Stimulated activated naive CD8-positive, alpha-beta T cell treated with anti-CD3 and anti-CD28 coated beads, Interleukin-15, amount 100 ng/mL, for 72 hours (primary cell): Measurements from ENCODE around the gene APOBEC3A.
"Not testable (repeated sequence)": the region's sequence is repeated elsewhere in the genome, so short reads cannot be mapped to it uniquely, and the experiment has no call there.

Source experiments
- ATAC-seq: fragments of 150-1000 bp; cut with Tn5 transposase; 2 replicates; pipeline ENCODE4 v1.10.0; 2021; ENCODE audit warnings: mild to moderate bottlenecking, moderate library complexity
- DNase-seq, 2 donors: peaks; one replicate each; pipeline ENCODE4 v3.0.0; 2021 to 2022
- H3K27ac Mint-ChIP-seq, 2 donors: one replicate each; pipeline ENCODE4 v1.8.0; 2022; ENCODE audit warnings: mild to moderate bottlenecking in 2 of 2, mixed read lengths in 2 of 2, moderate library complexity in 2 of 2
- H3K27me3 Mint-ChIP-seq: one replicate; pipeline ENCODE4 v1.8.0; 2022; ENCODE audit warnings: mixed read lengths
- H3K4me1 Mint-ChIP-seq: one replicate; pipeline ENCODE4 v1.8.0; 2022; ENCODE audit warnings: mild to moderate bottlenecking, mixed read lengths
- H3K4me3 Mint-ChIP-seq, 2 donors: one replicate each; pipeline ENCODE4 v1.8.0; 2022; ENCODE audit warnings: mild to moderate bottlenecking in 2 of 2, mixed read lengths in 2 of 2, moderate library complexity in 1 of 2
- H3K9me3 Mint-ChIP-seq, 2 donors: one replicate each; pipeline ENCODE4 v1.8.0; 2022; ENCODE audit warnings: mixed read lengths in 2 of 2

APOBEC3A gene

DNA sequence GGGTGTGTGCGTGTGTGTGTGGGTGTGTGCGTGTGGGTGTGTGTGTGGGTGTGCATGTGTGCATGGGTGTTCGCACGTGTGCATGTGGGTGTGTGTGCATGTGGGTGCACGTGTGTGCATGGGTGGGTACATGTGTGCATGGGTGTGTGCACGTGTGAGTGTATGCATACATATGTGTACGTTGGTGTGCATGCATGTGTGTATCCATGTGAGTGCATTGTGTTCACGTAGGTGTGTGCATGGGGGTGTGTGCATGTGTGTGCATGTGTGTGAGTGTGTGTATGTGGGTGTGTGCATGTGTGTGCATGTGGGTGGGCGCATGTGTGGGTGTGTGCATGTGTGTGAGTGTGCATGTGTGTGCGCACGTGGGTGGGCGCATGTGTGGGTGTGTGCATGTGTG is 19.9 kb upstream of the APOBEC3A start:
- no peak for DNase-seq
- peaks cover 55% of the 10 kb centered on the region for H3K27me3 Mint-ChIP-seq
- ATAC-seq: no peak
- no peak overlapping the region for H3K4me3 Mint-ChIP-seq
- H3K4me1 Mint-ChIP-seq: peaks cover 24% of the 10 kb centered on the region
- no peak overlapping the region for H3K27ac Mint-ChIP-seq
- no peaks in the 10 kb centered on the region for H3K9me3 Mint-ChIP-seq

DNA sequence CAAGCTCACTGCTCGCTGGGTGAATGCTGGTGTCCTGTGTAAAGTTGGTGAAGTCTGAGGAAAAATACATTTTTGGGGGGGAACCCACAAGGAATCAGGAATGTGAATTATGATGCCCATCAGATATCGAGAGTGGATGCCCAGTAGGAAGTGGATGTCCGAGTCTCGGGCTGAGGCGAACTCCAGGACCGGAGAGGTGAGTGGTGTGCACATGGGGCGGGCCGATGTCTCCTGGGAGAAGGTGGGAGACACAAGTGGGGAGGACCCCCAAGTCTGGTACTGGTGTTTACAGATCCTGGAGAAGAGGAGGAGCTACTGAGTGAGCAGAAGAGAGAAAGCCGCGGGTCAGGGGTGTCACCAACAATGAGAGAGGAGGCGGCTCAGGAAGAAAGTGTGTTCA is 19.2 kb upstream of the APOBEC3A start:
- H3K27ac Mint-ChIP-seq: no peak overlapping the region
- peaks cover 31% of the 10 kb centered on the region for H3K4me1 Mint-ChIP-seq
- no peak overlapping the region for H3K4me3 Mint-ChIP-seq
- ATAC-seq (no peak), DNase-seq (no peak)
- H3K27me3 Mint-ChIP-seq: peaks cover 54% of the 10 kb centered on the region
- H3K9me3 Mint-ChIP-seq: no peaks in the 10 kb centered on the region

DNA sequence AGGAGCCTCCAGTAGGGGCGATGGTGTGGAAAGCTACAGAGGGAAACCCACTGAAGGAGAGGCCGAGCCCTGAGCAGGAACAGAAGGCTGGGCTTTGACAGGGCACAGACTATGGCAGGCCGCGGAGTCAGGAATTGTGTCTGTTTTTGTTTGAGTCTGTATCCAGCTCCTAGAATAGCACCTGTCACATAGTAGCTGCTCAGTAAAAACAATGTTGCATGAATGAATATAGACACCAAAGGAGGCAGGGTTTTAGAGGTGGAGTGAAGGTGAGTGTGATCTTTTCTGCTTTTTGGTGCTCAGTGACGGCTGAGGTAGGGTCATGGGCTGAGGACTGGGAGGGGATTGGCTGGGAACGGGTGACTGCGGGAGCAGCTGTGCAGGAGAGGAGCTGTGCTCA is 18.5 kb upstream of the APOBEC3A start:
- Mint-ChIP-seq H3K4me1 (peaks cover 37% of the 10 kb centered on the region), H3K4me3 (no peak overlapping the region), H3K27me3 (peaks cover 56% of the 10 kb centered on the region), H3K27ac (no peak overlapping the region), H3K9me3 (no peaks in the 10 kb centered on the region)
- DNase-seq: no peak
- no peak for ATAC-seq

DNA sequence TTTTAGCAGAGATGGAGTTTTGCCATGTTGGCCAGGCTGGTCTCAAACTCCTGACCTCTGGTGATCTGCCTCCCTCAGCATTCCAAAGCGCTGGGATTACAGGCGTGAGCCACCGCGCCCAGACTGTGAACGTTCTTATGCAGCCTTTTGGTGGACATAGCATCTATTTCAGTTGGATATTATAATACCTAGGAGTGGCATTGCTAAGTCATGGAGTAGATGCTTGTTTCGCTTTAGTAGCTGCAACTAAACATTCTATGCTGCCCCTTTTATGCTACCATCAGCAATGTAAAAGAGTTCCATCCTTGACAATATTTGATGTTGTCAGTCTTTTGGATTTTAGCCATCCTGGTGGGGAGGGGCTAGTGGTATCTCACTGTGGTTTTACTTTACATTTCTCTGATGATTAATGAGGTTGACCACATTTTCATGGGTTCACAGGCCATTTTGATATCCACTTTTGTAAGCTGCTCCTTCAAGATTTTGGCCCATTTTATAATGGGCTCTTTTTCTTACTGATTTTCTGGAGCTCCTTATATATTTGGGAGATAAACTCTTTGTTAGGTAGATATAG is 16.5 kb upstream of the APOBEC3A start:
- Mint-ChIP-seq H3K4me3 (peak overlapping the region; percentile 65 to 74), H3K4me1 (peaks cover 37% of the 10 kb centered on the region), H3K27me3 (peaks cover 64% of the 10 kb centered on the region), H3K9me3 (no peaks in the 10 kb centered on the region), H3K27ac (peak overlapping the region; percentile 93 to 94)
- DNase-seq (peak; percentile 28 to 42), ATAC-seq (peak; percentile 57)

DNA sequence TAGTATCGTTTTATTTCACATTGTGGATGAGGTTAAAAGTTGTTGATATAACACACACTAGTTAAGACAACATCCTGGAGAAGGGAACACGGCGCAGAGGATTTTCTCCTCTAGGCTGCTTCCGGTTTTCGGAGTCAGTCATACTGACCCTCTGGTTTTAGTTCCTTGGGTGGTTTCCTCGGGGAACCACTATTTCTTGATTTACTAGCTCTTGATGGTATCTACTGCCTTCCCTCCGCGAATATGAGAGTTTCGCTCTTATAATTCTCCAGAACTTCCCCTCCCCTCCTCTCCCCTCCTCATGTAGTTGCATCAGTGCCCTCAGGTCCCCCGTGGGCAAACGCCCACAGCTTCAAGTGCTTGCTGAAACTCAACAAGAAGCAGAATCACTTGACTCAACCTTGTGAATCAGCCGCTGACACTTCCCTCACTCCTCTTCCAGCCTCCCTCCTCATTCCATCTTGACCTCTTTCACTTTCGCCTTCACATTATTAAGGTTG is 15.9 kb upstream of the APOBEC3A start:
- DNase-seq (peak; percentile 65 to 88), ATAC-seq (peak; percentile 90)
- Mint-ChIP-seq H3K9me3 (no peaks in the 10 kb centered on the region), H3K4me1 (peaks cover 32% of the 10 kb centered on the region), H3K27me3 (peaks cover 64% of the 10 kb centered on the region), H3K4me3 (peak overlapping the region; percentile 65 to 74), H3K27ac (peak overlapping the region; percentile 93 to 94)

DNA sequence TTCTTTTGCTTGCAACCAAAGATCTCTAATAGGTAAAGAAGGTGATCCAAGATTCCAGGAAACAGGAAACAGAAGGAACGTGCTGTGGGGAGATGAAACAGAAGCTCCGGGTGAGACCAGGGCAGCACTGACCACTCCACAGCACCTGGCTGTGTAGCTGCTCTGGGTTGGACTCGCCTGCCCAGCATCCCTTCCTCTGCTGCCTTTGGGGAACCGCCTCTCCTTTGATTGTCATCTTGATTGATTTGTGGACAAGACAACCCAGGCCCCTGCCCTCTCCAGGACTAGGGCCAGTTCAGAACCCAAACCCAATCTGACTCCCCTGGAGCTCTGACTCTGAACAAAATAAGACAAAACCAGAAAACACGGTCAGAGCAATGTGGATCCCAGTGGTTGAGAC is 14.7 kb upstream of the APOBEC3A start:
- peaks cover 37% of the 10 kb centered on the region for H3K4me1 Mint-ChIP-seq
- ATAC-seq (no peak), DNase-seq (no peak)
- H3K27me3 Mint-ChIP-seq: peaks cover 66% of the 10 kb centered on the region
- H3K4me3 Mint-ChIP-seq: peak overlapping the region; percentile 36 to 74
- H3K27ac Mint-ChIP-seq: peak overlapping the region; percentile 3 to 92
- H3K9me3 Mint-ChIP-seq: no peaks in the 10 kb centered on the region

DNA sequence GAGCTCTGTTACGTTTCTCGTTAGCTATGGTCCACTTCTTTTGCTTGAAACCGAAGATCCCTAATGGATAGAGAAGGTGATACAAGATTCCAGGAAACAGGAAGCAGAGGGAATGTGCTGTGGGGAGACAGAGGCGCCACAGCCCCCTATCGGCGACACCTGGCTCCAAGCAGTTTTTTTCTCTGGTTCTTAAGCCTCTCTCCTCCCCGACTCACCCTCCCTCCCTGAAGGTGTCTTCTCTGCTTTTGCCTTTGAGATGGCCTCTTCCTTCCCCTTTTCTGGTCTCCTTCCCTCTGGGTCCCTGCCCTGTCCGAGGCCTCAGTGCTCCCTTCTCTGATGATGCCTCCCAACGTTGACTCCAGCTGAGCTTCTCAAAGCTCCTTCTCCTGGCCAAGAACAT is 14.2 kb upstream of the APOBEC3A start:
- DNase-seq (no peak), ATAC-seq (no peak)
- peak overlapping the region; percentile 3 to 92 for H3K27ac Mint-ChIP-seq
- peaks cover 66% of the 10 kb centered on the region for H3K27me3 Mint-ChIP-seq
- H3K9me3 Mint-ChIP-seq: no peaks in the 10 kb centered on the region
- peaks cover 42% of the 10 kb centered on the region for H3K4me1 Mint-ChIP-seq
- peak overlapping the region; percentile 36 to 74 for H3K4me3 Mint-ChIP-seq

DNA sequence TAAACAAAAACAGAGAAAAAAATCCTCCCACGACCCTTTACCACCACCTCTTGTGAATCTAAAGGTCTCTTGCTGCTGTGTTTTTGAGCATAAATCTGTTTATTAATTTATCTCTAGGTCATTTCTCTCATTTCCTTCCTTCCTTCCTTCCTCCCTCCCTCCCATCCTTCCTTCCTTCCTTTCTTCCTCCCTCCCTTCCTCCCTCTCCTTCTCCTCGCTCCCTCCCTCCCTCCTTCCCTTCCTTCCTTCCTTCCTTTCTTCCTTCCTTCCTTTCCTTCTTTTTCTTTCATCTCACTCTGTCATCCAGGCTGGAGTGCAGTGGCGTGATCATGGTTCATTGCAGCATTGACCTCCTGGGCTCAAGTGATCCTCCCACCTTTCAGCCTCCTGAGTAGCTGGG is 13.5 kb upstream of the APOBEC3A start:
- DNase-seq (no peak), ATAC-seq (no peak)
- Mint-ChIP-seq H3K27me3 (peaks cover 66% of the 10 kb centered on the region), H3K4me3 (peak overlapping the region in 1 of 2 donors; percentile 36), H3K4me1 (peaks cover 42% of the 10 kb centered on the region), H3K27ac (peak overlapping the region in 1 of 2 donors; percentile 72), H3K9me3 (no peaks in the 10 kb centered on the region)

DNA sequence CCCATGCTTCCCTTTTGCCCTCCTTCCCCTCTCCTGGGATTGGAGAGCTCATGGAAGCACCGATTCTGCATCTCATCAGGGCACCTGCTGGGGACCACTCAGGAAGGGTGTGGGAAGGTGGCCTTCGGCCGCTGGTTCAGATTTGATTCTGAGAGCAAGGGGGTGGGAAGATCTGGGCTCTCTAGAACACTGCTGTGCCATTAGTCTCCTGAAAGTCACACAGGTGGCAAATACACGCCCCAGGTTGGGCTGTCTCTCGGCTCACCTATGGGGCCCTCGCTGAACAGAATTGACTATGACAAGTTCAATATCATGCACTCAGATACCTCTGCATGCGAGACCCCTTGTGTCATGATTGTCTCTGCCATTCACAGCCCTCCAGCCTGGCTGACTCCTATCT is 12.8 kb upstream of the APOBEC3A start:
- H3K27me3 Mint-ChIP-seq: peaks cover 62% of the 10 kb centered on the region

DNA sequence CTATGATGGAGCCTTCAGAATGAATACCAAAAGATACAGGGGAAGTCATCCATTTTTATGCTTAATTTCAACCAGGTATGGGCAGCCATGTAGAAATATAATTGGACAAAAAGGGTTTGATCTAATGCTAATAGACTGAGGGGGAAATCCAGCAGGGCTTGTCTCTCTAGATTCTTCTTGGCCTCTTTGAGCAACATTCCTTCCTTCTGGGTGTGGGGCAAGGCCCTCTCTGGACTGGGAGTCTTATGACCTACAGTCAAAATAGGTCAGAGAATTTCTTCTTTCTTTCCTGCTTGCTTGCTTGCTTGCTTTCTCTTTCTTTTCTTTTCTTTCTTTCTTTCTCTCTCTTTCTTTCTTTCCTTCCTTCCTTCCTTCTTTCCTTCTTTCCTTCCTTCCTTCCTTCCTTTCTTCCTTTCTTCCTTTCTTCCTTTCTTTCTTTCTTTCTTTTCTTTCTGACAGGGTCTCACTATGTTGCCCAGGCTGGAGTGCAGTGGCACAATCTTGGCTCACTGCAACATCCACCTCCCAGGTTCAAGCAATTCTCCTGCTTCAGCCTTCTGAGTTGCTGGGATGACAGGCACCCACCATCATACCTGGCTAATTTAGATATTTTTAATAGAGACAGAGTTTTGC is 11.6 kb upstream of the APOBEC3A start:
- Mint-ChIP-seq H3K27me3 (peaks cover 66% of the 10 kb centered on the region), H3K4me1 (peaks cover 41% of the 10 kb centered on the region), H3K27ac (peak overlapping the region in 1 of 2 donors; percentile 85)
- not testable (repeated sequence) for H3K9me3 Mint-ChIP-seq, DNase-seq, H3K4me3 Mint-ChIP-seq, ATAC-seq

More for the DNA sequence above, 12.8 kb upstream of the APOBEC3A start:
- Mint-ChIP-seq H3K9me3 (no peaks in the 10 kb centered on the region), H3K27ac (no peak overlapping the region), H3K4me1 (peaks cover 42% of the 10 kb centered on the region), H3K4me3 (no peak overlapping the region)
- DNase-seq (no peak), ATAC-seq (no peak)

DNA sequence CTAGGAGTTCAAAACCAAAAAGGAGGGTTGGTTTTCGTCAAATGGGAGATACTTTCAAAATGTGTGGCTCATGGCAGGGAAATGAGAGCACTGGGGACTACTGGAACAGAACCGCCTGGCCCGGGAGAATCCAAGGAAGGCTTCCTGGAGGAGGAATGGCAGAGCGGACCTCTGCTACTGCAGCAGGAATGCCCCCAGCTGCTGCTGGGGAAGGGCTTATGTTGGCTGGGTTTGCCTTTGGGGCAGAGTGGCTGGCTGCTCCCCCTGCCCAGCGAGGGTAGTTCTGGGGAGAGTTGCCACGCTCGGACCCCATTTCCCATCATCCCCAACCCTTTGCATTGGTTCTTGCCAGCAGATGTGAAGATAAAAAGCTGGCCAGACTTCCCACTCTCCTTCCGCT is 10.6 kb upstream of the APOBEC3A start:
- H3K27ac Mint-ChIP-seq: no peak overlapping the region
- no peak for DNase-seq
- no peak for ATAC-seq
- peaks cover 76% of the 10 kb centered on the region for H3K27me3 Mint-ChIP-seq
- no peak overlapping the region for H3K4me3 Mint-ChIP-seq
- H3K4me1 Mint-ChIP-seq: peaks cover 40% of the 10 kb centered on the region
- H3K9me3 Mint-ChIP-seq: no peaks in the 10 kb centered on the region

DNA sequence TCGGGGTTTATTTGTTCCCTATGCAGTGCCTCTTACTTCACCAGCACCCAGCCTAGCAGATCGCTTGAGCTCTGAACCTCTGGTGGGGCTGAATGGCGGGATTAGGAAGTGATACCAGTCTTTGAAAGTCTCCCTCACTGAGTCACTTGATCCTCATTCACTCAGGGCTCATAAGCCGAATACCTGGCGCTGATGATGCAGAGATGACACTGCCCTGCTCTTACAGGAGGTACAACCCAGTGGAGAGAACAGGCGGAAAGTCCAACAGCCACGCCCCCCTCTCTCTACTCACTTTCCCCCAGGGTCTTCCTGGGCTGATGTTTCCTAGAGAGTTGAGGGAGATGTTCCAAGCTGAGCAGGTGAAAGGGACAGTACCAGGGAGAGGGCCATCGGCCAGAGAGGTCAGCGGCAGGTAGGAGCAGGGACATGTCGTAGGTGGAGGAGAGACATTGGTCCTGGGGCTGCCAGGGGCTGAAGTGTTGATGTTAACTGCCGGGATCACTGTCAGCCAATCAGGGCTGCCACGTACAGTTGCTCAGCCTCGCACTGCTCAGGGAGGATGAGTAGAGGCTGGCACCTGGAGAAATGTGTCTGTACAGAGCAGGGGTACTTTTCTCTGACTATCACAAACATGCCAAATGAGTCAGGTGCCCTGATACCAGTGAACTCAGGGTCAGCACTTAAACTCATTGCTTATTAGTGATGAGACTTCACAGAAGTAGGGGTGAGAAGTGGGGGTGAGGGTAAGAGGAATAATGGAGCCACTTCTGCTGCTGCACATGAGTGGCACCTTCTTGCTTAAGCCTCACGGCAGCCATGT is 9.9 kb upstream of the APOBEC3A start:
- H3K27ac Mint-ChIP-seq: no peak overlapping the region
- peaks cover 83% of the 10 kb centered on the region for H3K27me3 Mint-ChIP-seq
- peak; percentile 57 for ATAC-seq
- no peaks in the 10 kb centered on the region for H3K9me3 Mint-ChIP-seq
- peaks cover 40% of the 10 kb centered on the region for H3K4me1 Mint-ChIP-seq
- no peak overlapping the region for H3K4me3 Mint-ChIP-seq
- no peak for DNase-seq

DNA sequence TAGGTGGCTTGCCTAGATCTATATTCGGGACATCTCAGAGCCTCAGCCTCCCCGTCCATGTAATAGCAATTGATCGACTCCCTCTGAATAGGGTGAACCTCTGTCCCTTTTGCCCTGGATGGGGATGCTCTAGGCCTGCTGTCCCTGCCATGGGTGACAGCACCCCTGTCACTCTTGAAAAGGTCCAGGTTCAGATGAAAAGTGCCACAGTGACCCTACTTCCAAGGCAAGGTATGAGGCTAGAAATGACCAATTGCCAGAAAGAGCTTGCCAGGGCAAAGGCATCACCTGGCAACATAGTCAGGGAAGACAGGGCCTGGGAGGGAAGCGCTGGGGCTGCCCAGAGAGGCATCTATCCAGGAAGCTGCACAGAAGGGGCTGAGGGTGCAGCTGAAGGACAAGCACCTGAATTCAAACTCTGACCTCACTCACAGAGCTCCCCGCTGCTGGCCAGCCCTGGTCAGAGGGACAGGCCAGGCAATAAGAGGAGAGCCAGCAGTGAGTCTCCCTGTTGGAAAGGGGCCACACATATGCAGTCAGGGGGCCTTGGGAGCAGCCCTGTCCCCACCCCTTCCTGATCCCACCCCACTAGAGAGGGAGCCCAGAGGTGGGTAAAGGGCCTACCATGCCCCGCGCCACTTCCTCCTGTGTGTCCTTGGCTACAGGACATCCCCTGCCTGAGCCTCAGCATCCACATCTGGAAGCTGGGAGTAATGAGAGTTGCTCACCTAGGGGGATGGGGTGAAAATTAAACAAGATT is 9.0 kb upstream of the APOBEC3A start:
- Mint-ChIP-seq H3K9me3 (no peaks in the 10 kb centered on the region), H3K4me1 (peaks cover 40% of the 10 kb centered on the region), H3K27ac (no peak overlapping the region), H3K4me3 (no peak overlapping the region), H3K27me3 (peaks cover 83% of the 10 kb centered on the region)
- no peak for DNase-seq
- ATAC-seq: no peak

DNA sequence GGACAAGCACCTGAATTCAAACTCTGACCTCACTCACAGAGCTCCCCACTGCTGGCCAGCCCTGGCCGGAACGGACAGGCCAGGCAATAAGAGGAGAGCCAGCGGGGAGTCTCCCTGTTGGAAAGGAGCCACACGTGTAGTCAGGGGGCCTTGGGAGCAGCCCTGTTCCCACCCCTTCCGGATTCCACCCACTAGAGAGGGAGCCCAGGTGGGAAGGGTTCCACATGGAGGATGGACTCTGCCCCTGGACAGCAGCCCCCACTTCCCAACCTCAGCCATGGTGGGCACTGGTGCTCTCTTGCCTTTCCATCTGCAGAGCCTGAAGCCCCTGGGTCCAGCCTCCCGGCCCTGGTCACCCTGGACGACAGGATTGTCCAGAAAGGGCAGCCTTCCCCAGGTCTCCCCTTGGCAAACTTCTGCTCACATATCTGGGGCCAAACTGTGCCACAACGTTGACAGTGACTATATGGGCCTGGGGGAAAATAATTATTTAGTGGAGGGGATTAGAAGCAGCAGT is 7.5 kb upstream of the APOBEC3A start:
- H3K4me3 Mint-ChIP-seq: no peak overlapping the region
- H3K4me1 Mint-ChIP-seq: peaks cover 51% of the 10 kb centered on the region
- no peak overlapping the region for H3K27ac Mint-ChIP-seq
- ATAC-seq (no peak), DNase-seq (no peak)
- H3K9me3 Mint-ChIP-seq: no peaks in the 10 kb centered on the region
- peaks cover 67% of the 10 kb centered on the region for H3K27me3 Mint-ChIP-seq
